ENCODE results near the gene MPP1.
A peak's percentile ranks its signal among the peaks of the same experiment; 100 is the strongest.

MPP1 gene

GRCh38 chrX:154775419-154776349, 29.6 kb downstream of the MPP1 start:
- peak; percentile 27 for TF ChIP-seq POLR2A (IDR thresholded peaks at IDR 0.05; ENCODE audit: low read length)
- TF ChIP-seq GATA1 (IDR thresholded peaks at IDR 0.05; ENCODE audit: low read depth, low read length), result no peak
- peak; percentile 49 to 67 for DNase-seq

- no peak for DNase-seq
- no peak for TF ChIP-seq GATA1 (IDR thresholded peaks at IDR 0.05; ENCODE audit: low read depth, low read length)
- TF ChIP-seq POLR2A (IDR thresholded peaks at IDR 0.05; ENCODE audit: low read length), result no peak
These were observed 30.7 kb downstream of the MPP1 start for GRCh38 chrX:154774622-154775021.

- peak; percentile 76 for TF ChIP-seq POLR2A (IDR thresholded peaks at IDR 0.05; ENCODE audit: low read length)
- no peak for TF ChIP-seq GATA1 (IDR thresholded peaks at IDR 0.05; ENCODE audit: low read depth, low read length)
These were observed 42.6 kb downstream of the MPP1 start, which contains the start of gene DKC1 for GRCh38 chrX:154762537-154763296. Gene DKC1 (plus strand): TSS chrX:154762864. CDS start chrX:154762966, 102 bp downstream.

GRCh38 chrX:154761977-154762536, 43.2 kb downstream of the MPP1 start:
- DNase-seq, result peak; percentile 63 to 72
- TF ChIP-seq GATA1 (IDR thresholded peaks at IDR 0.05; ENCODE audit: low read depth, low read length), result no peak
- TF ChIP-seq POLR2A (IDR thresholded peaks at IDR 0.05; ENCODE audit: low read length), result no peak

More at GRCh38 chrX:154762537-154763296, 42.6 kb downstream of the MPP1 start, which contains the start of gene DKC1:
- peak; percentile 98 for DNase-seq

GRCh38 chrX:154758696-154759095, 46.6 kb downstream of the MPP1 start:
- DNase-seq, result no peak
- TF ChIP-seq GATA1 (IDR thresholded peaks at IDR 0.05; ENCODE audit: low read depth, low read length), result no peak
- TF ChIP-seq POLR2A (IDR thresholded peaks at IDR 0.05; ENCODE audit: low read length), result no peak

DNA sequence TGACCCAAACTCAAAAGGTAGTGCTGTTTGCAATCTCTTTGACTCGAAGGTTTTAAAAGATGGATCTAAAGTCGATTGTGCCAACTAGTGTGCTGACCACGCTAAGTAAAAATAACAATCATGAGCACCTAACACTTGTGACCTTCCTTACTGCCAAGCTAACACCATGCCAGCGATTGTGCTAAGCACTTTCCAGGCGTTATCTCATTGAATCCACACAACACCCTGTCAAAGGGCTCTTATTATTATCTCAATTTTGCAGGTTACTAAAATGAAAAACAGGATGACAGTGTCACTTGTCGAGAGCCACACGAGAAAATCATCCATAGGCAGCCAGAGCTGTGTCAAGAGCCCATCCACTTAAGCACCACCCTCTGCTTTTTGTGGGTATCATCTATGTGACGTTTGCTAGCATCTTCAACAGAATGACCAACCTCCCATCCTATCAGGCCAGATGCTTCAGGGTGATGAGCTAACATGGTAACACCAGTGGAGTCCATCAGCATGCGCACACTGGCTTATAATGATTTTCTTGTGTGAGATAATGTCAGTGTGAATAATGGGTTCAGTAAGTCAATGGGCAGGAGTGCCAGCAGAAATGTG, 53.5 kb downstream of the MPP1 start:
- TF ChIP-seq GATA1 (IDR thresholded peaks at IDR 0.05; ENCODE audit: low read depth, low read length) (peak; percentile 37), POLR2A (IDR thresholded peaks at IDR 0.05; ENCODE audit: low read length) (peak; percentile 90)

DNA sequence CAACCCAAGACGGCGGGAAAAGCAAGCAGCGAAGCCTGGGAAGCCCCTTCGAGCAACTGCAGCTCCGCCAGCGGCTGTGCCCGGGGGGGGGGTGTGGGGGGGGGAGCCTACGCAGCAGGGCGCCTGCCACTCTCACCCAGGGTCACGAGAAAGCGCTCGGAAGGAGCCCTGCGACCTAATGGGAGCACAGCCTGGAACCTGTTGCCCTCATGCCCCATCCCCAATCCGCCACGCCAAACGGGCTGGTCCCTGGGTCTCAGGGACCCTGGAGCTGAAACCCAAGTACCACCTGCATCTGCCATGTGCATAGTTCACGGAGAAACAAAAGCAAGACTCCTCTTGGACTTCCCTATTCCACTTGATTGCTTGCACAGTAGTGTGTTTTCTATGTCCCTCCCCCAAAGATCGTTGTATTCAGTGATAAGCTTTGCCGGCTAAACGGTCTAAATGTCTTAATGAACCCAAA, 54.0 kb downstream of the MPP1 start:
- DNase-seq, result no peak
- TF ChIP-seq GATA1 (IDR thresholded peaks at IDR 0.05; ENCODE audit: low read depth, low read length) (no peak), POLR2A (IDR thresholded peaks at IDR 0.05; ENCODE audit: low read length) (no peak)

More for the DNA sequence above, 53.5 kb downstream of the MPP1 start:
- peak; percentile 91 to 97 for DNase-seq

- TF ChIP-seq GATA1 (IDR thresholded peaks at IDR 0.05; ENCODE audit: low read depth, low read length) (no peak), POLR2A (IDR thresholded peaks at IDR 0.05; ENCODE audit: low read length) (peak; percentile 42)
- DNase-seq, result peak; percentile 56 to 76
These were observed 54.7 kb downstream of the MPP1 start, which contains the start of gene GAB3 for GRCh38 chrX:154750301-154751202. Gene GAB3 (minus strand): TSS chrX:154751077. CDS start chrX:154751025, 52 bp downstream.

DNA sequence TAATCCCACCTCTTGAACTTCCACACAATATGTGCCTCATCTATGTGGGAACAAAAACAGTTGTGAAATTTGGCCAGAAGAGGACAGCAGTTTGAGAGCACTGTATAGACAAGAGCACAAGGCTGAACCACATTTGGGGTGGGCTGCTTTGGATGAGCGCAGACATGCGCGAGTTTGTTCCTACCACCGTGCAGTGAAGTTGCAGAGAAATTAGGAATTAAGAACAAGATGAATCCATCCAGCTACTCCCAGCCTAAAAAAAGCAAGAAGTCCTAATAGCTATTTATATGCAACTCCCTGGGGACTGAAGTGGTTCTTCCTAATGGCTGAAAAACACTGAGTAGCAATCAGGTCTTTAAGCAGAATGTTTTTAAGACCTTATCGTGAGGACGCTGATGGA, 55.4 kb downstream of the MPP1 start:
- DNase-seq, result peak; percentile 48 to 69
- no peak for TF ChIP-seq GATA1 (IDR thresholded peaks at IDR 0.05; ENCODE audit: low read depth, low read length)
- peak; percentile 62 for TF ChIP-seq POLR2A (IDR thresholded peaks at IDR 0.05; ENCODE audit: low read length)

DNA sequence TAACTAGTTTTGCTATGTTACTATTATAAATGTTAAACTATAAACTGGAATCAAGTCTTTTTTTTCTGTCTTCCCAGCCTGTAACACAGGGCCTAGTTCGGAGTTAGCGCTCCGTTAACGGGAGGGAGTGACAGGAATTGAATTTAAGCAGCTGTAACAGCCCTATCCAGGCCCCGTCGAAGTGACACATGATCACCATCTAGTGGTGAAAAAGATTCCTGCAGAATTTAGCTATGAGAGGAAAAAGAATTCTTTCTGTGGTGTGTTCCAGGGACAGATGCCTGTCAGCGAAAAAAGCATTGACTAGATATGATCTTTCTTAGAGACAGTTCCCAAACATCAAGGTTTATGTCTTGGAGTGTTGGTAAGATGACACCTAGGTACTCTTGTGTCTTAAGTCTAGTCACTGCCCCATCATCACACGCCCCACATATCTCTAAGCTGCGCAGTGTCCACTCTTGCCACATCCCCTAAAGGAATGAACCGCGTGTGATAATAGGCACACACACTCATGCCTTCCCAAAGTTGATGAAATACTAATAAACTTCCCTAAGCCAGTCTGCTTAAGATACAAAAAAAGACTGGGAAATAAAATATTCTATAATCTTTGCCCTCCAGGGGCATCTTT, 56.5 kb downstream of the MPP1 start:
- no peak for TF ChIP-seq GATA1 (IDR thresholded peaks at IDR 0.05; ENCODE audit: low read depth, low read length)
- TF ChIP-seq POLR2A (IDR thresholded peaks at IDR 0.05; ENCODE audit: low read length), result no peak
- DNase-seq, result peak; percentile 77 to 86

GRCh38 chrX:154742613-154743012, 62.7 kb downstream of the MPP1 start:
- DNase-seq, result peak; percentile 11 to 33
- TF ChIP-seq POLR2A (IDR thresholded peaks at IDR 0.05; ENCODE audit: low read length) (no peak), GATA1 (IDR thresholded peaks at IDR 0.05; ENCODE audit: low read depth, low read length) (no peak)
